ENCODE results near the gene ALG8. TPM values are rescaled to one million over a fixed set of nuclear protein-coding genes. Genes with fewer than 3 reads are reported as not detected.

ALG8 gene
- total and polyA plus RNA-seq, 2 of the 8 experiments (the other 6 are each of a cell fraction or from before 2014, with no cell fraction given): 66.7 to 84.3 TPM

DNA sequence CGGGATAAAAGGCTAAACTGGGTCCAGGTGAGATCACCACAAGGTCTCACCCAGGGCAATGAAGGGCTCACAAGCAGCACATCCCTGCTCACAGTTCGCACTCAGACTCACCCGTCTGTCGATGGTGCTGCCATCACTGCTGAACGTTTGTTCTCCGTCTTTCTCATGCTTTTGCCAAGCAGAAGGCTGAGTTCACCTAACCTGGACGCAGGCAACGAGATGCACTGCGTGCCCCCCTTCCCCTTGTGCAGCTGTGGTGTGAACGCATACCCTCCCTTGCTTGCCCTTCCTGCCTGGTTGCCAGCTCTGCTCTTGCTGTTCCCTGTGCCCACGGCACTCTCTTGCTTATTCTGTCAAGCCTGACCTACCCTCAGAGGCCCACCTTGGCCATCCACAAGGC, 31.0 kb upstream of the ALG8 start:
- no peaks in the 10 kb centered on the region for H3K36me3 ChIP-seq (ENCODE audit: control insufficient read depth in 2 of 4, insufficient read depth in 4 of 4, low read length in 3 of 4)
- FAIRE-seq (no peak), DNase-seq (ENCODE audit: low read depth in 1 of 2, low spot score in 2 of 2) (no peak)
- H2BK20ac ChIP-seq (ENCODE audit: low read length): no peak overlapping the region
- no peaks in the 10 kb centered on the region for H3K79me2 ChIP-seq (ENCODE audit: control insufficient read depth in 1 of 2, insufficient read depth in 2 of 2, low read length in 2 of 2)
- H3K14ac ChIP-seq (ENCODE audit: insufficient read length): no peak overlapping the region
- 91% methylated on average over 11 of the region's 11 CpGs; no CpG with 5 or more reads in 1 of the 2 experiments for WGBS, 2 experiments (ENCODE audit: extremely low coverage in 1 of 2, insufficient coverage in 1 of 2, insufficient read length in 1 of 2, insufficient replicate concordance in 2 of 2, low coverage in 1 of 2, low lambda C conversion rate in 2 of 2, missing lambda C conversion rate in 1 of 2)
- no peak overlapping the region for H4K5ac ChIP-seq (ENCODE audit: insufficient read length, low read depth, low read length)
- H4K20me1 ChIP-seq (replicated peaks in 1 of 2; ENCODE audit: control insufficient read depth in 1 of 2, insufficient read depth in 2 of 2, low read length in 2 of 2): no peaks in the 10 kb centered on the region
- no peak overlapping the region for H2BK120ac ChIP-seq (replicated peaks; ENCODE audit: low read depth, low read length)
- ChIA-PET CTCF (ENCODE audit: partially characterized antibody) (no interaction called here), POLR2A (ENCODE audit: partially characterized antibody) (interaction anchor here (0.7 kb wide), 1 partner anchor 65 kb away, joined by 3 read pairs; no protein-coding TSS in a partner anchor)
- H3K9me3 ChIP-seq (ENCODE audit: insufficient read depth in 2 of 2, low read depth in 1 of 2, low read length in 1 of 2): no peaks in the 10 kb centered on the region
- no peaks in the 10 kb centered on the region for H3K27me3 ChIP-seq (replicated peaks in 1 of 4; ENCODE audit: control insufficient read depth in 3 of 4, extremely low read depth in 1 of 4, insufficient read depth in 3 of 4, low read length in 3 of 4)
- no peak overlapping the region for H3K4me2 ChIP-seq (ENCODE audit: insufficient read depth in 1 of 2, low read depth in 2 of 2, low read length in 2 of 2)
- H3K79me1 ChIP-seq (ENCODE audit: low read depth, low read length): no peaks in the 10 kb centered on the region
- no peak overlapping the region for H2AFZ ChIP-seq (ENCODE audit: low read length)
- no peak overlapping the region for H4K8ac ChIP-seq (ENCODE audit: extremely low read depth, insufficient read depth, low read length)
- H3K27ac ChIP-seq (ENCODE audit: low read depth, low read length): no peak overlapping the region
- H3K56ac ChIP-seq (replicated peaks; ENCODE audit: insufficient read length, low read depth, low read length): no peak overlapping the region
- H3K4me1 ChIP-seq (replicated peaks in 1 of 4; ENCODE audit: control insufficient read depth in 3 of 4, insufficient read depth in 4 of 4, low read length in 3 of 4): no peaks in the 10 kb centered on the region
- H3K18ac ChIP-seq (ENCODE audit: extremely low read depth, low read length): no peak overlapping the region
- TF ChIP-seq EZH2 (IDR thresholded peaks at IDR 0.05; ENCODE audit: low read depth, low read length, severe bottlenecking): no peak
- no peak for TF ChIP-seq CEBPB (IDR thresholded peaks at IDR 0.05; ENCODE audit: low read depth, low read length)
- no peak for TF ChIP-seq BACH1 (IDR thresholded peaks at IDR 0.05; ENCODE audit: low read length)
- TF ChIP-seq TCF12 (IDR thresholded peaks at IDR 0.05; ENCODE audit: low read depth, low read length): no peak
- no peaks in the 10 kb centered on the region for H3K23me2 ChIP-seq (ENCODE audit: low read depth, low read length)
- no peak overlapping the region for H3K4ac ChIP-seq (replicated peaks; ENCODE audit: insufficient read length, low read depth, low read length)
- no peak overlapping the region for H3K23ac ChIP-seq (ENCODE audit: insufficient read length)
- H3K9ac ChIP-seq (replicated peaks in 1 of 4; ENCODE audit: extremely low read depth in 1 of 4, low read depth in 3 of 4, low read length in 3 of 4): no peak overlapping the region
- H2AK5ac ChIP-seq (ENCODE audit: low read depth, low read length): no peak overlapping the region
- no peak overlapping the region for H2BK12ac ChIP-seq (ENCODE audit: low read depth, low read length)
- H2BK15ac ChIP-seq (ENCODE audit: low read length): no peak overlapping the region
- no peak overlapping the region for H2BK5ac ChIP-seq (ENCODE audit: low read depth, low read length)
- no peak overlapping the region for H4K91ac ChIP-seq (replicated peaks; ENCODE audit: insufficient read length, low read length)
- H3K4me3 ChIP-seq (ENCODE audit: extremely low read depth in 1 of 4, insufficient read depth in 2 of 4, low read depth in 3 of 4, low read length in 4 of 4): no peak overlapping the region
